SK-N-SH (cell line): ENCODE results near the gene PLEKHM2.

Source experiments
- CHD2 ChIP-seq: fragments of 150-350 bp; IDR thresholded peaks from 2 replicates; pipeline ENCODE4 v1.6.1; 2018; ENCODE audit warnings: low read length; ENCODE audit not compliant: partially characterized antibody
- EP300 ChIP-seq, 2 experiments: IDR thresholded peaks; 2 replicates each; pipeline versions ENCODE4 v1.4.0 to v1.6.1; 2012; ENCODE audit warnings: borderline replicate concordance in 1 of 2, low read depth in 1 of 2, low read length in 1 of 2
- EZH2phosphoT487 ChIP-seq: fragments of 200-600 bp; sonication (generic); IDR thresholded peaks from 2 replicates; pipeline ENCODE4 v1.6.1; 2017; ENCODE audit warnings: low read depth, mixed run types, mild to moderate bottlenecking, antibody characterized with exemption, moderate library complexity, borderline replicate concordance
- MXI1 ChIP-seq: IDR thresholded peaks from 2 replicates; pipeline ENCODE4 v1.6.1; 2012; ENCODE audit warnings: mild to moderate bottlenecking, low read depth, low read length, improper control_type of control experiment
- NRF1 ChIP-seq: IDR thresholded peaks from 2 replicates; pipeline ENCODE4 v1.6.1; 2012; ENCODE audit warnings: low read depth, mild to moderate bottlenecking, low read length
- POLR2AphosphoS5 ChIP-seq: IDR thresholded peaks from 2 replicates; pipeline ENCODE4 v1.6.1; 2012; ENCODE audit warnings: low read depth, low read length
- RFX5 ChIP-seq: IDR thresholded peaks from 2 replicates; pipeline ENCODE4 v1.6.1; 2012; ENCODE audit warnings: mild to moderate bottlenecking, improper control_type of control experiment, low read length
- TCF12 ChIP-seq: IDR thresholded peaks from 2 replicates; pipeline ENCODE4 v1.4.0; 2012
- YY1 ChIP-seq: IDR thresholded peaks from 2 replicates; pipeline ENCODE4 v1.4.0; 2012; ENCODE audit warnings: low read depth, mild to moderate bottlenecking
- TF ChIP-seq, protein P1 (sequence below): fragments of 200-600 bp; sonication (generic); IDR thresholded peaks from 2 replicates; pipeline ENCODE4 v1.6.1; 2017; ENCODE audit warnings: antibody characterized with exemption, mild to moderate bottlenecking, moderate library complexity
- TF ChIP-seq, protein P2 (sequence below): IDR thresholded peaks from 2 replicates; pipeline ENCODE4; 2012
- TF ChIP-seq, protein P3 (sequence below): IDR thresholded peaks from 2 replicates; pipeline ENCODE4 v1.4.0; 2012; ENCODE audit warnings: low read depth, borderline replicate concordance
- TF ChIP-seq, protein P4 (sequence below): IDR thresholded peaks from 2 replicates; pipeline ENCODE4 v1.6.1; 2012; ENCODE audit warnings: mild to moderate bottlenecking, low read depth, low read length, moderate library complexity

DNA sequence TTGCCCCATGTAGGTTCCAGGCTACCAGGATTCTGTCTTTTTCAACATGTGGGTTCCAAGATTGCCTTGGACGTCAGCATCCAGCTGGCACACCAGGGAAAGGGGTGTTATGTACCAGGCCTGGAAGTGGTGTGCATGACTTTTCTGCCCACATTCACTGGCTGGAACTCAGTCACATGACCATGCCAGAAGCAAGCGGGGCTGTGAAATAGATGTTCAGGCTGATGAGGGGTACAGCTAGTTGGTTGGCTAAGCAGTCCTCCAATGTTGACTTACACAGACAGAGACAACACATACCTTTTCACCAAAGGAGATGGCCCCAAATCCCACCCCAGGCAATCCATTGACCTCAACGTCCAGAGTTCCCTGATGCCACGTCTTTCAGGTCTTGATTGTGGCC, 14.3 kb upstream of the PLEKHM2 start:
- TF ChIP-seq POLR2AphosphoS5: no peak
- TF ChIP-seq, protein P1, sequence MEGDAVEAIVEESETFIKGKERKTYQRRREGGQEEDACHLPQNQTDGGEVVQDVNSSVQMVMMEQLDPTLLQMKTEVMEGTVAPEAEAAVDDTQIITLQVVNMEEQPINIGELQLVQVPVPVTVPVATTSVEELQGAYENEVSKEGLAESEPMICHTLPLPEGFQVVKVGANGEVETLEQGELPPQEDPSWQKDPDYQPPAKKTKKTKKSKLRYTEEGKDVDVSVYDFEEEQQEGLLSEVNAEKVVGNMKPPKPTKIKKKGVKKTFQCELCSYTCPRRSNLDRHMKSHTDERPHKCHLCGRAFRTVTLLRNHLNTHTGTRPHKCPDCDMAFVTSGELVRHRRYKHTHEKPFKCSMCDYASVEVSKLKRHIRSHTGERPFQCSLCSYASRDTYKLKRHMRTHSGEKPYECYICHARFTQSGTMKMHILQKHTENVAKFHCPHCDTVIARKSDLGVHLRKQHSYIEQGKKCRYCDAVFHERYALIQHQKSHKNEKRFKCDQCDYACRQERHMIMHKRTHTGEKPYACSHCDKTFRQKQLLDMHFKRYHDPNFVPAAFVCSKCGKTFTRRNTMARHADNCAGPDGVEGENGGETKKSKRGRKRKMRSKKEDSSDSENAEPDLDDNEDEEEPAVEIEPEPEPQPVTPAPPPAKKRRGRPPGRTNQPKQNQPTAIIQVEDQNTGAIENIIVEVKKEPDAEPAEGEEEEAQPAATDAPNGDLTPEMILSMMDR: no peak
- no peak for TF ChIP-seq CHD2
- TF ChIP-seq EP300 (IDR thresholded peaks at IDR 0.05; ENCODE audit: borderline replicate concordance in 1 of 2, low read depth in 1 of 2, low read length in 1 of 2): no peak
- TF ChIP-seq TCF12: no peak
- TF ChIP-seq, protein P2, sequence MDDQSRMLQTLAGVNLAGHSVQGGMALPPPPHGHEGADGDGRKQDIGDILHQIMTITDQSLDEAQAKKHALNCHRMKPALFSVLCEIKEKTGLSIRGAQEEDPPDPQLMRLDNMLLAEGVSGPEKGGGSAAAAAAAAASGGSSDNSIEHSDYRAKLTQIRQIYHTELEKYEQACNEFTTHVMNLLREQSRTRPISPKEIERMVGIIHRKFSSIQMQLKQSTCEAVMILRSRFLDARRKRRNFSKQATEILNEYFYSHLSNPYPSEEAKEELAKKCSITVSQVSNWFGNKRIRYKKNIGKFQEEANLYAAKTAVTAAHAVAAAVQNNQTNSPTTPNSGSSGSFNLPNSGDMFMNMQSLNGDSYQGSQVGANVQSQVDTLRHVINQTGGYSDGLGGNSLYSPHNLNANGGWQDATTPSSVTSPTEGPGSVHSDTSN: no peak
- TF ChIP-seq EZH2phosphoT487: no peak
- TF ChIP-seq, protein P3, sequence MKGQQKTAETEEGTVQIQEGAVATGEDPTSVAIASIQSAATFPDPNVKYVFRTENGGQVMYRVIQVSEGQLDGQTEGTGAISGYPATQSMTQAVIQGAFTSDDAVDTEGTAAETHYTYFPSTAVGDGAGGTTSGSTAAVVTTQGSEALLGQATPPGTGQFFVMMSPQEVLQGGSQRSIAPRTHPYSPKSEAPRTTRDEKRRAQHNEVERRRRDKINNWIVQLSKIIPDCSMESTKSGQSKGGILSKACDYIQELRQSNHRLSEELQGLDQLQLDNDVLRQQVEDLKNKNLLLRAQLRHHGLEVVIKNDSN: no peak
- no peak for TF ChIP-seq RFX5
- TF ChIP-seq, protein P4, sequence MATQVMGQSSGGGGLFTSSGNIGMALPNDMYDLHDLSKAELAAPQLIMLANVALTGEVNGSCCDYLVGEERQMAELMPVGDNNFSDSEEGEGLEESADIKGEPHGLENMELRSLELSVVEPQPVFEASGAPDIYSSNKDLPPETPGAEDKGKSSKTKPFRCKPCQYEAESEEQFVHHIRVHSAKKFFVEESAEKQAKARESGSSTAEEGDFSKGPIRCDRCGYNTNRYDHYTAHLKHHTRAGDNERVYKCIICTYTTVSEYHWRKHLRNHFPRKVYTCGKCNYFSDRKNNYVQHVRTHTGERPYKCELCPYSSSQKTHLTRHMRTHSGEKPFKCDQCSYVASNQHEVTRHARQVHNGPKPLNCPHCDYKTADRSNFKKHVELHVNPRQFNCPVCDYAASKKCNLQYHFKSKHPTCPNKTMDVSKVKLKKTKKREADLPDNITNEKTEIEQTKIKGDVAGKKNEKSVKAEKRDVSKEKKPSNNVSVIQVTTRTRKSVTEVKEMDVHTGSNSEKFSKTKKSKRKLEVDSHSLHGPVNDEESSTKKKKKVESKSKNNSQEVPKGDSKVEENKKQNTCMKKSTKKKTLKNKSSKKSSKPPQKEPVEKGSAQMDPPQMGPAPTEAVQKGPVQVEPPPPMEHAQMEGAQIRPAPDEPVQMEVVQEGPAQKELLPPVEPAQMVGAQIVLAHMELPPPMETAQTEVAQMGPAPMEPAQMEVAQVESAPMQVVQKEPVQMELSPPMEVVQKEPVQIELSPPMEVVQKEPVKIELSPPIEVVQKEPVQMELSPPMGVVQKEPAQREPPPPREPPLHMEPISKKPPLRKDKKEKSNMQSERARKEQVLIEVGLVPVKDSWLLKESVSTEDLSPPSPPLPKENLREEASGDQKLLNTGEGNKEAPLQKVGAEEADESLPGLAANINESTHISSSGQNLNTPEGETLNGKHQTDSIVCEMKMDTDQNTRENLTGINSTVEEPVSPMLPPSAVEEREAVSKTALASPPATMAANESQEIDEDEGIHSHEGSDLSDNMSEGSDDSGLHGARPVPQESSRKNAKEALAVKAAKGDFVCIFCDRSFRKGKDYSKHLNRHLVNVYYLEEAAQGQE: no peak
- no peak for TF ChIP-seq MXI1
- TF ChIP-seq YY1: no peak
- no peak for TF ChIP-seq NRF1
